SK-N-SH treated with all-trans-retinoic acid at 6 μM for 48 hours (cell line): ENCODE results near the gene RALGAPA1.

ENCODE experiments used
- ATAC-seq: fragments of 200-7000 bp; cut with Tn5 transposase; 3 replicates; pipeline ENCODE4 v1.9.1; 2020; ENCODE audit warnings: mild to moderate bottlenecking, moderate library complexity
- ARNTL ChIP-seq: fragments of 450-650 bp; formaldehyde crosslinking; IDR thresholded peaks from 2 replicates; pipeline ENCODE4 v1.5.0; 2020; ENCODE audit warnings: low read depth, mild to moderate bottlenecking, moderate library complexity, borderline replicate concordance
- BACH2 ChIP-seq: fragments of 250-450 bp; sonication (Bioruptor Pico); IDR thresholded peaks from 2 replicates; pipeline ENCODE4 v1.9.0; 2021; ENCODE audit warnings: mild to moderate bottlenecking, borderline replicate concordance
- CREB5 ChIP-seq: fragments of 250-450 bp; sonication (Bioruptor Pico); IDR thresholded peaks from 2 replicates; pipeline ENCODE4 v1.5.1; 2020; ENCODE audit warnings: low read depth, mild to moderate bottlenecking, moderate library complexity
- CSRNP3 ChIP-seq: fragments of 250-450 bp; sonication (Bioruptor Pico); IDR thresholded peaks from 2 replicates; pipeline ENCODE4 v1.5.1; 2021; ENCODE audit warnings: mild to moderate bottlenecking, moderate library complexity
- ESRRG ChIP-seq: fragments of 250-450 bp; sonication (Bioruptor Pico); IDR thresholded peaks from 2 replicates; pipeline ENCODE4 v1.6.1; 2021; ENCODE audit warnings: mild to moderate bottlenecking
- ISL1 ChIP-seq: fragments of 250-450 bp; sonication (Bioruptor Pico); IDR thresholded peaks from 2 replicates; pipeline ENCODE4 v2.1.2; 2022; ENCODE audit warnings: mild to moderate bottlenecking, moderate library complexity
- OSR1 ChIP-seq: fragments of 250-450 bp; sonication (Bioruptor Pico); IDR thresholded peaks from 2 replicates; pipeline ENCODE4 v1.8.0; 2022; ENCODE audit warnings: moderate library complexity, mild to moderate bottlenecking, inconsistent platforms
- POU6F1 ChIP-seq: fragments of 250-450 bp; sonication (Bioruptor Pico); IDR thresholded peaks from 2 replicates; pipeline ENCODE4 v1.8.0; 2021; ENCODE audit warnings: low read depth, mild to moderate bottlenecking, moderate library complexity, borderline replicate concordance
- PPARA ChIP-seq: fragments of 250-450 bp; sonication (Bioruptor Pico); IDR thresholded peaks from 2 replicates; pipeline ENCODE4 v1.5.0; 2020; ENCODE audit warnings: mild to moderate bottlenecking, borderline replicate concordance
- RARB ChIP-seq: fragments of 250-450 bp; sonication (Bioruptor Pico); IDR thresholded peaks from 2 replicates; pipeline ENCODE4 v1.8.0; 2021; ENCODE audit warnings: mild to moderate bottlenecking, moderate library complexity
- SNAI2 ChIP-seq: fragments of 250-450 bp; sonication (Bioruptor Pico); IDR thresholded peaks from 2 replicates; pipeline ENCODE4 v1.5.0; 2020; ENCODE audit warnings: mild to moderate bottlenecking, moderate library complexity
- TCF4 ChIP-seq: fragments of 250-450 bp; sonication (Bioruptor Pico); IDR thresholded peaks from 2 replicates; pipeline ENCODE4 v1.8.0; 2021; ENCODE audit warnings: mild to moderate bottlenecking, moderate library complexity, borderline replicate concordance
- TOX ChIP-seq: fragments of 250-450 bp; sonication (Bioruptor Pico); IDR thresholded peaks from 2 replicates; pipeline ENCODE4 v1.8.0; 2021; ENCODE audit warnings: mild to moderate bottlenecking, moderate library complexity, borderline replicate concordance
- TSHZ2 ChIP-seq: fragments of 250-450 bp; sonication (Bioruptor Pico); IDR thresholded peaks from 2 replicates; pipeline ENCODE4 v1.5.0; 2020; ENCODE audit warnings: mild to moderate bottlenecking, moderate library complexity
- ZC3H10 ChIP-seq: fragments of 250-450 bp; sonication (Bioruptor Pico); IDR thresholded peaks from 2 replicates; pipeline ENCODE4 v1.5.1; 2021; ENCODE audit warnings: mild to moderate bottlenecking, moderate library complexity
- ZFP3 ChIP-seq: fragments of 250-450 bp; sonication (Bioruptor Pico); IDR thresholded peaks from 2 replicates; pipeline ENCODE4 v1.5.0; 2020; ENCODE audit warnings: mild to moderate bottlenecking, moderate library complexity
- ZFP30 ChIP-seq: fragments of 450-650 bp; formaldehyde crosslinking; IDR thresholded peaks from 2 replicates; pipeline ENCODE4 v1.5.0; 2022; ENCODE audit warnings: mild to moderate bottlenecking, moderate library complexity
- ZNF565 ChIP-seq: fragments of 450-650 bp; formaldehyde crosslinking; conservative IDR thresholded peaks from 2 replicates; pipeline ENCODE4 v1.5.0; 2020; ENCODE audit warnings: low read depth, mild to moderate bottlenecking, moderate library complexity
- ZNF70 ChIP-seq: fragments of 450-650 bp; formaldehyde crosslinking; IDR thresholded peaks from 2 replicates; pipeline ENCODE4 v1.5.0; 2020; ENCODE audit warnings: mild to moderate bottlenecking, moderate library complexity
- ZNF8 ChIP-seq: fragments of 450-650 bp; formaldehyde crosslinking; IDR thresholded peaks from 2 replicates; pipeline ENCODE4 v1.5.0; 2020; ENCODE audit warnings: mild to moderate bottlenecking, moderate library complexity

The RALGAPA1 gene

DNA sequence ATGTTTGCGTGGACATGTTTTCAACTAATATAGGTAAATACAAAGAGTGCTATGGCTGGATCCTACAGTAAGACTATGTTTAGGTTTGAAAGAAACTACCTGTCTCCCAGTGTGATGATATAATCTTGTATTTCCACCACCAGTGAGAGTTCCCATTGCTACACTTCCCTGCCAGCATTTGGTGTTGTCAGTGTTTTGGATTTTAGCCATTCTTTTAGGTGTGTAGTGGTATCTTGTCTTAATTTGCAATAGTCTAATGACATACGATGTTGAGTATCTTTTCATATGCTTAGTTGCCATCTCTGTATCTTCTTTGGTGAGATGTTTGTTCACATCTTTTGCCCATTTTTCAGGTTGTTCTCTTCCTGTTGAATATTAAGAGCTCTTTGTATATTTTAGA is 103.5 kb downstream of the RALGAPA1 start:
- ATAC-seq: no peak
- TF ChIP-seq BACH2 (no peak), PPARA (no peak), CREB5 (CRISPR knock-in tag) (no peak), SNAI2 (no peak), ARNTL (CRISPR knock-in tag) (no peak), CSRNP3 (CRISPR knock-in tag) (no peak), ZNF8 (CRISPR knock-in tag) (no peak), OSR1 (CRISPR knock-in tag) (no peak), POU6F1 (no peak), ZFP3 (no peak)

DNA sequence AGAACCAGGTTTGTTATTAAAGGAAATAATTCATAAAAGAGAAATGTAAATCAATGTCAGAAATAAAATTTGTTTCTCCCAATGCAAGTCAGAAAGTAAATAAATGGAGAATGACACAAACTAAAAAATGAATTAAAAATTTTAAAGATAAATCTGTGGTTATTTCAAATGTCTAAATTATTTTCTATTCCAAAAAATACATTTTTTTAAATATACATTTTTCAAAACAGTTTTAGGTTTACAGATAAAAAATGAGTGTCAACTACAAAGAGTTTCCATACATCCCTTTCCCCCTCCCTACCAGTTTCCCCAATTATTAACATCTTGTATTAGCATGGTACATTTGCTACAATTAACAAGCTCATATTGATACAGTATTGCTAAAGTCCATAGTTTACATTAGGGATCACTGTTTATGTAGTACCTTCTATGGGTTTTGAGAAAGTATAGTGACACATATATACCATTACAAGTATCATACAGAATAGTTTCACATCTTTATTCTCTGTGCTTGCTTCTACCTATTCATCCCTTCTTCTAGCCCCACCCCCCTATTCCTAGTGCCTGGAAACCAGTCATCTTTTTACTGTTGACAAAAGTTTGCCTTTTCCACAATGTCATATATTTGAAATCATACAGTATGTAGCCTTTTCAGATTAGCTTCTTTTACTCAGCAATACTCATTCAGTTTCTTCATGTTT is 104.2 kb downstream of the RALGAPA1 start:
- no peak for TF ChIP-seq ZNF8 (CRISPR knock-in tag)
- no peak for TF ChIP-seq ZNF70 (CRISPR knock-in tag)
- TF ChIP-seq ZC3H10 (CRISPR knock-in tag): no peak
- no peak for TF ChIP-seq TCF4
- no peak for TF ChIP-seq ESRRG
- no peak for TF ChIP-seq PPARA
- no peak for TF ChIP-seq BACH2
- TF ChIP-seq TSHZ2 (CRISPR knock-in tag): no peak
- TF ChIP-seq TOX: no peak
- TF ChIP-seq ZNF565 (CRISPR knock-in tag): no peak
- TF ChIP-seq RARB (CRISPR knock-in tag): no peak
- TF ChIP-seq ISL1 (CRISPR knock-in tag): no peak
- TF ChIP-seq OSR1 (CRISPR knock-in tag): no peak
- no peak for TF ChIP-seq ZFP30 (CRISPR knock-in tag)

DNA sequence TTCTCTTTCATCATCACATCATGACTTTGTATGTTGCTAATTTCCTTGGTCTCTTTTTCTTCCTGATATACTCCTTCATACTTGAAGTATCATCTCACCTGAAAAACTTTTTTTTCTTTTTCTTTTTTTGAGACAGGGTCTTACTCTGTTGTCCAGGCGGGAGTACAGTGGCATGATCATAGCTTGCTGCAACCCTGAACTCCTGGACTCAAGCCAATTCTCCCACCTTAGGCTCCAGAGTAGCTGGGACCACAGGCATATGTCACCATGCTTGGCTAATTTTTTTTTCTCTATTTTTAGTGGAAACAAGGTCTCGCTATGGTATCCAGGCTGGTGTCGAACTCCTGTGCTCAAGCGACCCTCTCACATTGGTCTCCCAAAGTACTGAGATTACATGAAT is 107.6 kb downstream of the RALGAPA1 start:
- no peak for TF ChIP-seq ZNF8 (CRISPR knock-in tag)
- TF ChIP-seq ISL1 (CRISPR knock-in tag): no peak
- no peak for TF ChIP-seq ARNTL (CRISPR knock-in tag)
- TF ChIP-seq TCF4: no peak
- TF ChIP-seq ZNF565 (CRISPR knock-in tag): no peak
- ATAC-seq: no peak

More for the DNA sequence above, 104.2 kb downstream of the RALGAPA1 start:
- no peak for ATAC-seq

- ATAC-seq: no peak
- no peak for TF ChIP-seq POU6F1
- TF ChIP-seq PPARA: no peak
- no peak for TF ChIP-seq BACH2
- TF ChIP-seq TOX: no peak
- TF ChIP-seq ZNF70 (CRISPR knock-in tag): no peak
- no peak for TF ChIP-seq TSHZ2 (CRISPR knock-in tag)
- TF ChIP-seq ZNF565 (CRISPR knock-in tag): no peak
- no peak for TF ChIP-seq ZFP30 (CRISPR knock-in tag)
- TF ChIP-seq SNAI2: no peak
- TF ChIP-seq ZFP3: no peak
- TF ChIP-seq CSRNP3 (CRISPR knock-in tag): no peak
These were observed 109.2 kb downstream of the RALGAPA1 start for GRCh38 chr14:35699791-35700444.
